HEK293T (cell line): Measurements from ENCODE around the gene ATG16L2.

Experiments used
- FOXA1 ChIP-seq: fragments of 450-650 bp; IDR thresholded peaks from 2 replicates; pipeline ENCODE4 v1.6.1; 2016; ENCODE audit warnings: mild to moderate bottlenecking
- HDGF ChIP-seq: fragments of 450-650 bp; IDR thresholded peaks from 2 replicates; pipeline ENCODE4 v1.6.1; 2017; ENCODE audit warnings: antibody characterized with exemption, borderline replicate concordance

DNA sequence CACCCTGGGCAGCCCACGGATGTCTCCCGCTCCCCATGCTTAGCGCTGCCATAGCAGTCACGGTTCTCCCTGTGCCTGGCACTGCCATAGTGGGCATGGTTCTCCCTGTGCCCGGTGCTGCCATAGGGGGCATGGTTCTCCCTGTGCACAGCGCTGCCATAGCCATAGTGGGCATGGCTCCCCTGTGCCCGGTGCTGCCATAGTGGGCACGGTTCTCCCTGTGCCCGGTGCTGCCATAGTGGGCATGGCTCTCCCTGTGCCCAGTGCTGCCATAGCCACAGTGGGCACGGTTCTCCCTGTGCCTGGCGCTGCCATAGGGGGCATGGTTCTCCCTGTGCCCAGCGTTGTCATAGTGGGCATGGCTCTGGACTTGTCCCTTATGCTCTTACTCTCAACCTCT lies 42.2 kb upstream of the ATG16L2 start:
- no peak for TF ChIP-seq HDGF
- no peak for TF ChIP-seq FOXA1
